RWPE2 (cell line): Measurements from ENCODE around the gene NUDC.

ENCODE experiments used
- ATAC-seq: fragments of 200-7000 bp; cut with Tn5 transposase; 3 replicates; pipeline ENCODE4 v1.9.1; 2021; ENCODE audit warnings: low read depth
- DNase-seq: peaks from one replicate; pipeline ENCODE4 v3.0.0-alpha.2; 2020; ENCODE audit warnings: low spot score
- H3K27ac ChIP-seq: fragments of 450-650 bp; 2 replicates; pipeline ENCODE4 v1.5.1; 2017; ENCODE audit warnings: mild to moderate bottlenecking; ENCODE audit not compliant: poor library complexity, severe bottlenecking
- H3K27me3 ChIP-seq: fragments of 250-450 bp; sonication (Bioruptor Pico); 2 replicates; pipeline ENCODE4 v1.5.1; 2021; ENCODE audit warnings: mild to moderate bottlenecking, moderate library complexity; ENCODE audit not compliant: insufficient read depth, poor library complexity, severe bottlenecking
- H3K36me3 ChIP-seq: fragments of 250-450 bp; sonication (Bioruptor Pico); 2 replicates; pipeline ENCODE4 v1.5.1; 2020; ENCODE audit warnings: low read depth, mild to moderate bottlenecking, moderate library complexity
- H3K4me1 ChIP-seq: fragments of 250-450 bp; sonication (Bioruptor Pico); 2 replicates; pipeline ENCODE4 v1.5.1; 2021; ENCODE audit warnings: mild to moderate bottlenecking, moderate library complexity; ENCODE audit not compliant: insufficient read depth, poor library complexity, severe bottlenecking
- H3K4me3 ChIP-seq: fragments of 250-450 bp; sonication (Bioruptor Pico); 2 replicates; pipeline ENCODE4 v1.5.1; 2021; ENCODE audit warnings: mild to moderate bottlenecking, moderate library complexity; ENCODE audit not compliant: severe bottlenecking
- H3K9me3 ChIP-seq: fragments of 250-450 bp; sonication (Bioruptor Pico); 2 replicates; pipeline ENCODE4 v1.5.1; 2021; ENCODE audit warnings: mild to moderate bottlenecking, moderate library complexity; ENCODE audit not compliant: severe bottlenecking
- TF ChIP-seq, protein P1 (sequence below): fragments of 450-650 bp; IDR thresholded peaks from one replicate; pipeline ENCODE4 v1.5.1; 2017; ENCODE audit warnings: mild to moderate bottlenecking, moderate library complexity; ENCODE audit not compliant: poor library complexity, severe bottlenecking

The NUDC gene

DNA sequence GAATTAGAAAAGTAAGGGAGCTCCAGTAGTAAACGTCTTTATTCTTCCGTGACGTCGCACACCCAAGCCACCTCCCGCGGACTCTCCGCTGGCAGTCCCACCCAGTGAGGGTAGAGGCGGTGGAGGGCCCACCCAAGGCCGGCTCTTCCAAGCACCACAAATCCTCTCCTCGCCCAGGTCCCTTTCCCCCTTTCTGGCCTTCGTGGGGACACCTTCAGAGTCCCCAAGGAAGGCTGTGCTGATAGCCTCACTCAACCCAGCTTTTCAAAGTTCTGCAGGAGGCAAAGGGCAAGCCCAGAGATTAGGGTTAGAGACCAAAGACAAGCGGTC, 31.1 kb upstream of the NUDC start:
- DNase-seq (no peak), ATAC-seq (peak; percentile 13; the same call in 2 of the 3 replicates)
- H3K27me3 ChIP-seq, result no peaks in the 10 kb centered on the region
- peak overlapping the region; percentile 64 for H3K27ac ChIP-seq
- TF ChIP-seq, protein P1, sequence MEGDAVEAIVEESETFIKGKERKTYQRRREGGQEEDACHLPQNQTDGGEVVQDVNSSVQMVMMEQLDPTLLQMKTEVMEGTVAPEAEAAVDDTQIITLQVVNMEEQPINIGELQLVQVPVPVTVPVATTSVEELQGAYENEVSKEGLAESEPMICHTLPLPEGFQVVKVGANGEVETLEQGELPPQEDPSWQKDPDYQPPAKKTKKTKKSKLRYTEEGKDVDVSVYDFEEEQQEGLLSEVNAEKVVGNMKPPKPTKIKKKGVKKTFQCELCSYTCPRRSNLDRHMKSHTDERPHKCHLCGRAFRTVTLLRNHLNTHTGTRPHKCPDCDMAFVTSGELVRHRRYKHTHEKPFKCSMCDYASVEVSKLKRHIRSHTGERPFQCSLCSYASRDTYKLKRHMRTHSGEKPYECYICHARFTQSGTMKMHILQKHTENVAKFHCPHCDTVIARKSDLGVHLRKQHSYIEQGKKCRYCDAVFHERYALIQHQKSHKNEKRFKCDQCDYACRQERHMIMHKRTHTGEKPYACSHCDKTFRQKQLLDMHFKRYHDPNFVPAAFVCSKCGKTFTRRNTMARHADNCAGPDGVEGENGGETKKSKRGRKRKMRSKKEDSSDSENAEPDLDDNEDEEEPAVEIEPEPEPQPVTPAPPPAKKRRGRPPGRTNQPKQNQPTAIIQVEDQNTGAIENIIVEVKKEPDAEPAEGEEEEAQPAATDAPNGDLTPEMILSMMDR, result no peak
- peaks cover 66% of the 10 kb centered on the region for H3K36me3 ChIP-seq
- no peaks in the 10 kb centered on the region for H3K9me3 ChIP-seq
- H3K4me1 ChIP-seq, result peaks cover 16% of the 10 kb centered on the region
- H3K4me3 ChIP-seq, result peak overlapping the region; percentile 70

- Histone ChIP-seq H3K36me3 (peaks cover 49% of the 10 kb centered on the region), H3K27me3 (no peaks in the 10 kb centered on the region), H3K27ac (peak overlapping the region; percentile 82), H3K4me1 (peaks cover 20% of the 10 kb centered on the region), H3K9me3 (no peaks in the 10 kb centered on the region), H3K4me3 (no peak overlapping the region)
- TF ChIP-seq, protein P1, result no peak
- peak; percentile 53 for ATAC-seq
- DNase-seq, result peak; percentile 76
Measured at GRCh38 chr1:26894263-26894662, 27.3 kb upstream of the NUDC start.

DNA sequence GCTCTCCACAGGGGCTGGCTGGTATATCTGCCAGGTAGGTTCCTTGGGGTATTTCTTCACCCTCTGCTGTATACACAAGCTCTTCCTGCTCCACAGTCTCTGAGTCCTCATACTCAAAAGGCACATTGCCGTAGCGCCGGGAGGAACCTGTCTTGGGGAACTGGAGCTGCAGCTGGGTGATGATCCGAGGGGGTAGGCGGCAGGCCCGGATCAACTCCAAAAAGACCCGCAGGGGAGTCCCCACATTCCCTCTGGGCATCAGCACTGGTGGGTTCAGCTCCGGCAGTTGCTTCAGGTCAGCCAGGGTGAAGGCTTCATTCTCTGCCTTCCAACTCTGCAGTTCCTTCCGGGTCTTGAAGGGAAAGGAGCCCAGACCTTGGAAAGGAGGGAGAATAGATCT, 24.2 kb upstream of the NUDC start:
- Histone ChIP-seq H3K9me3 (no peaks in the 10 kb centered on the region), H3K27ac (no peak overlapping the region), H3K27me3 (no peaks in the 10 kb centered on the region), H3K4me1 (peaks cover 23% of the 10 kb centered on the region), H3K4me3 (no peak overlapping the region), H3K36me3 (peaks cover 41% of the 10 kb centered on the region)
- DNase-seq (no peak), ATAC-seq (no peak)
- TF ChIP-seq, protein P1, result no peak

DNA sequence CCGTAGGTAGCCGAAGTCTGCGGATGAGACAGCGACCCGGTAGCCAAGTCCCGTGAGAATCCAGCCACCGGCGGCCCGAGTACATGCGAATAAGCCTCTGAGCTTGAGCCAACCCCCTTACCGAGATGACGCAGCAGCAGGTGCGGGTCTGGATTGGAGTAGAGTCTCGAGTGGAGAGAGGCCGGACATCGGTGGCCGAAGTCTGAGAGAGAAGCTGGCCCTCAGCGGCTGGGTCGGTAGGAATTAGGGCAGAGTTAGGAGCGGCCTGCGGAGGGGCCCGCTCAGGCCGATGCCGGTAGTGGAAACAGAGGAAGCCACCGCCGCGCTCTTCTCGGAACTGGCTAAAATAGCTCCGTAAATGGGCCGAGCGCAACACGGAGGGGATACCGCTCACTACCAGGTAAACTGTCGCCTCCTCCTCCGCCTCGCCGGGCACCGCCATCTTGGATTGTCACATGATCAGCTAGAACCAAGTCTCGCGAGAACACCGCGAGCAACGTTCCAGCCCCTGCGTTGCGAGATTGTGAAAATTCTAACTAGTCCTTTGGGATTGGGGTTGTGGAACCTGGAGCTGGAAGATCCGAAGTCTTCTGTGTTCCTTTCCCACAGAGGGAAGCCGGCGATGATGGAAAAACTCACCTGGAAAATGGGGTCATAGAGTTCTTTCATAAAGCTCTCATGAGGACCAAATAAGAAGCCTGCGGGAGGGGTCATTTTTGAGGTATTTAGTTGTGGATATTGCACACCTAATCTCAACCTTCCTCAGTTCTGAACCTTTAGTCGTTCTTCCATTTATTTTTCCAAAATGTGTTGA, 21.3 kb upstream of the NUDC start, which contains the start of gene GPATCH3:
TSS of gene GPATCH3 (minus strand) at position 467 of the 814 bp plus-strand sequence. CDS start at position 442, 25 bp downstream.
- Histone ChIP-seq H3K27ac (peak within 1 kb of the TSS; percentile 58), H3K4me1 (peaks cover 7% of the 10 kb centered on the region), H3K36me3 (peaks cover 17% of the 10 kb centered on the region), H3K4me3 (peak within 1 kb of the TSS; percentile 60), H3K9me3 (no peaks in the 10 kb centered on the region), H3K27me3 (no peaks in the 10 kb centered on the region)
- ATAC-seq (peak; percentile 89), DNase-seq (peak; percentile 89)
- TF ChIP-seq, protein P1, result no peak
